Measurements from ENCODE around the gene TMEM95.
A peak's percentile ranks its signal among the peaks of the same experiment; 100 is the strongest.
"Not testable (repeated sequence)": the region's sequence is repeated elsewhere in the genome, so short reads cannot be mapped to it uniquely, and the experiment has no call there.

The TMEM95 gene

DNA sequence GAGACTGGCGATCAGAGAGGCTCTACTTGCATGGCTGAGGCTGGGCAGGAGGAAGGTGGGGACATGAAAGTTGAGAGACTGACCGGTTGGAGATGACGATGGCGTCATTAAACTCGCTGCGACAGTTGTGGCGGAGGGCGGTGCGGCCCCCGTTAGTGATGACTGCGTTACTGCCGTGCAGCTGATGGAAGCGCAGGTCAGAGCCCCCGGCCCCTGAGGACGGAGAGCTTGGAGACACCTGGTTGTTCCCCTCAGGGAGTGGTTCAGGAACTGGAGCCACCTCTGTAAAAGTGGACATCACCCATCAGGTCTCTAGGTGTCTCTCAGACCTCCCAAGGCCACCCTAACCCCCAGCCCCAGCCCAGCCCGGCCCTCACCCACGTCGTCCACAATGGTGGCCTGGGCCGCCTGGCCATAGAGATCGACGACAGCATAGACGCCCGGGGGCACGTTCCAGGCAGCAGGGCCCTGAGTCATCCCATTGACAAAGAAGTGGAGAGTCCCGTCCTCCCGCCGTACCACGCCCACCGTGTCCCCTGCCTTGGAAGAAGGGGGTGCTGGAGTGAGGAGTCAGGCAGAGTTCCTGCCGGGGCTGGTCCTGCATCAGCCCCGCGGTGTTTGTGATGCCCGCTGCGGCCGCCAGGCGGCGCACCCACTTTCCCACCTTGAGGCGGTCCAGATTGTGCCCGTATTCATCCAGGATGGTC, 31.1 kb upstream of the TMEM95 start:
- no peak for DNase-seq (ENCODE audit: low read depth)

- no peak for DNase-seq (ENCODE audit: low read depth)
Observed at GRCh38 chr17:7324438-7324779, 30.5 kb upstream of the TMEM95 start.

DNA sequence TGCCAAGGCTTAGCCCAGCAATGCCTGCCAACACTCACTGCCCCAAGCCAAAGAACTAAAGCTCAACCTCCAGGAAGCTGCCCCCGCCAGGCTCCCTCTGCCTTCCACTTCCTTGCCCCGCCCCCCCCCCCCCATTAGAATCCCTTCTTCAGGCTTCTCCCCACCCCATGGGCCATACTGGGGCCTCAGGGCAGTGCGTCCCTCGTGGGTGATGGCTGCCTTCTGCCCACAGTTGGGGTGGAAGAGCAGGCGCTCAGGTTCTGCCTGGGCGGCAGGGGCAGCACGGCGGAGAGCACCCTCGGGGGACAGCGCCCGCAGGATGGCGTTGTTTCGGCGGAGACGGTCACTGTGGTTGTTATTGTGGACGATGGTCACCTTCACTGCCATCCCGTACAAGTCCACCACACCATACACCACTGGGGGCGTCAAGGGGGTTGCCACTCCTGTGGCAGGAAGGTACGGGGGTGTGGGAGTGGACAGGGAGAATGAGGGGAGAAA, 29.9 kb upstream of the TMEM95 start:
- DNase-seq (ENCODE audit: low read depth) = no peak

GRCh38 chr17:7326186-7326585, 28.8 kb upstream of the TMEM95 start:
- DNase-seq (ENCODE audit: low read depth) = no peak

- no peak for DNase-seq (ENCODE audit: low read depth)
Observed at GRCh38 chr17:7327056-7327455, 27.9 kb upstream of the TMEM95 start.

DNA sequence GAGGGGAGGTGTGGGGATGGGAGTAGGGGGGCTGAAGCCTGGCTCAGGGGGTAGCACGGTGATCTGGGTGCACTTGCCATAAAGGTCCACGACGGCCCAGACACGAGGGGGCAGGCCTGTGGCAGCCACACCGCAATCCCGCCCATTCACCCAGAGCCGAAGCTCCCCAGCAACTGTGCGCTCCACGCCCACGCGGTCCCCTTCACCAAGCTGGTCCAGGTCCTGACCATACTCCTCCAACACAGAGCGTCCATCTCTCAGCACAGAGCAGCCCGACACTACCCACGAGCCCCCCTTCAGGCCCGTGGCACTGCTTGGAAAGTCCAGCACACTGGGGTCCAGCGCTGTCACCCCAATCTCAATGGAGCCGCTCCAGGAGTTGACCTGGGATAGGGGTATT, 27.5 kb upstream of the TMEM95 start:
- no peak for DNase-seq (ENCODE audit: low read depth)

DNA sequence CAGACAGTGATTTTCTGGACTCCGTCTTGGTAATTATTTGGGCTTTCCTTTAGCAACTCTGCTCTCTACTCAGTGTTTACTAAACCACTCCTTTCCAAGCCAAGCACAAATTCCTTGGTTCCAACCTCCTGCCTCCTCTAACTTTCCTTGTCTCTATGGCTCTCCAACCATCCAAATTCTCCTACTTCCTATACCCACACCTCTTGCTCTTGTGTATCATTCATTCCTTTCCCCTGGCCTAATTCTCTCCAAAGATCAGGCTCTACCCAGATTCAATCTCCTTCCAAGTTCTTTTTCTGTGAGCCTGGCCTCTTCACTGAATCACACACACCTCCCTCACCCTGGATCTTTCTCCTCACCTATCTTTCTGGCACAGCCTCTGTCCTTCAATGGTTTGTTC, 26.9 kb upstream of the TMEM95 start:
- DNase-seq (ENCODE audit: low read depth) = no peak

GRCh38 chr17:7328840-7329373, 26.0 kb upstream of the TMEM95 start, which contains the start of gene NEURL4:
NEURL4 (minus strand) TSS chr17:7329335; CDS start chr17:7329312, 23 bp downstream.
- no peak for DNase-seq (ENCODE audit: low read depth)

DNA sequence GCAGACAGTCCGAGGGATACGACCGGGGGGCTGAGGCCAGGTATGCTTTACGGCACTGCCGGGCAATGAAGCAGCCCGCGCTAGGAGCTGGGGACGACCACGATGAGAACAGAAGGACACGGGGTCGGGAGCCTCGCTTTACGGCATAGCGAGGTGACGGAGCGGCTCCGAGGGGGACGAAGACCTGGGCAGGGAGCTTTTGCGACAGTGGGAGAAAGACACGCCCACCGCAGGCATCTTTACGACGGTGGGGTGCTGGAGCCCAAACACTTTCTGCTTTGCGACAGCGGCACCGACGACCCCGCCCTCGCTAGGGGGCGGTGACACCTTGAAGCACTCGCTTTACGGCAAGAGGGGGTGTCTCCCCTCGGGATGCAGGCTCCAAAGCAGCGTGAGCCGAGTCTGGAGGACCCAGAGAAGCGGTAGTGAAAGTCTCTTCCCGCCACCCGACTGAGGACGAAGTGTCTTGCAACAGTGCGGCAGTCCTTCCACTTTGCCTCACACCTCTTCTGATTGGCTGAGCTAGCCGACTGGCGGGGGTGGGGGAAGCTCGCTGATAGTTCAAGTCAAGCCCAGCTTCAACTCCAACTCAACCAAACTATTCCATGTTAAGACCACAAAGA, 25.5 kb upstream of the TMEM95 start:
- DNase-seq (ENCODE audit: low read depth) = peak; percentile 96

- no peak for DNase-seq (ENCODE audit: low read depth)
Observed at GRCh38 chr17:7329997-7330637, 24.8 kb upstream of the TMEM95 start.

DNA sequence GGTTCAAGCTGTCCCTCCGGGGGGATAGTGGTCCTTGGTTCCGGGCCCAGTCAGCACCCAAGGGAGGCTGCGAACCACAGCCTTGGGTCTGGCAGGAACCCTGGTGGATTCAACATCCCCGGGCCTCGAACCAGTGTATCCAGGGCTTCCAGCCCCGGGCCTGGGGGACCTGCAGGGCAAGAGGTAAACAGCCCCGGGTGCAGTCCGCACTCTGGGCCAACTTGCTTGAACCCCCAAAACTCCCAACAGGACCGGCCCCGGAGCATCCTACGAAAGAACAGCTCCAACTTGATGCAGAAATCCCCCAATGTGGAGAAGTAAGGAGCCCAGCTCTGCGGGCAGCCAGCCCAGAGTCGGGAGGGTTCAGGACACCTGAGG, 24.3 kb upstream of the TMEM95 start:
- DNase-seq (ENCODE audit: low read depth) = no peak

DNA sequence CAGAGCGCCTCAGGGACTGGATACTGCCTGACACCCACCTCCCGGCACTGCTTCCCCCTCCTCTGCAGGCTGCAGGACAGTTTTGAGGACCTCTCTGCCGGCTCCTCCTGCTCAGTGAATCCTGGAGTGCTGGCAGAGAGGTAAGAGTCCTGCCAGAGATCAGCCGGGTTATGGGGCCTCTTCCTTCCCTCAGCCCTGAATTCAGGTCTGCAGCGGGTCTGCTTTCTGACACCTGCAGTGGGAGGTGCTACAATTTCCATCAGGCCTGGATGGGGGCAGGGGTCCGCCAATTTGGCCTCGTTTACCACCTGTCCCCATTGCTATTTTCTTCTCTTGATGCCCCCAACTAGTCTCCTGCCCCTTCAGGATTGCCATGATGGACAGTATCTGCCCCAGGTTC, 22.8 kb upstream of the TMEM95 start:
- DNase-seq (ENCODE audit: low read depth) = no peak

DNA sequence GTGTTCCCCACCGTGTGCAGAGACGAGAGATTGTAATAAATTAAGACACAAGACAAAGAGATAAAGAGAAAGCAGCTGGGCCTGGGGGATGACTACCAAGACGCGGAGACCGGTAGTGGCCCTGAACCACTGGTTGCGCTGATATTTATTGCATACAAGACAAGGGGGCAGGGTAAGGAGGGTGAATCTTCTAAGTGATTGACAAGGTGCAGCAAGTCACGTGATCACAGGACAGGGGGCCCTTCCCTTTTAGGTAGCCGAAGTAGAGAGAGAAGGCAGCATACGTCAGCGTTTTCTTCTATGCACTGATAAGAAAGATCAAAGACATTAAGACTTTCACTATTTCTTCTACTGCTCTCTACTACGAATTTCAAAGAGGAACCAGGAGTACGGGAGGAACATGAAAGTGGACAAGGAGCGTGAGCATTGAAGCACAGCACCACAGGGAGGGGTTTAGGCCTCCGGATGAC, 22.3 kb upstream of the TMEM95 start:
- DNase-seq (ENCODE audit: low read depth) = not testable (repeated sequence)

DNA sequence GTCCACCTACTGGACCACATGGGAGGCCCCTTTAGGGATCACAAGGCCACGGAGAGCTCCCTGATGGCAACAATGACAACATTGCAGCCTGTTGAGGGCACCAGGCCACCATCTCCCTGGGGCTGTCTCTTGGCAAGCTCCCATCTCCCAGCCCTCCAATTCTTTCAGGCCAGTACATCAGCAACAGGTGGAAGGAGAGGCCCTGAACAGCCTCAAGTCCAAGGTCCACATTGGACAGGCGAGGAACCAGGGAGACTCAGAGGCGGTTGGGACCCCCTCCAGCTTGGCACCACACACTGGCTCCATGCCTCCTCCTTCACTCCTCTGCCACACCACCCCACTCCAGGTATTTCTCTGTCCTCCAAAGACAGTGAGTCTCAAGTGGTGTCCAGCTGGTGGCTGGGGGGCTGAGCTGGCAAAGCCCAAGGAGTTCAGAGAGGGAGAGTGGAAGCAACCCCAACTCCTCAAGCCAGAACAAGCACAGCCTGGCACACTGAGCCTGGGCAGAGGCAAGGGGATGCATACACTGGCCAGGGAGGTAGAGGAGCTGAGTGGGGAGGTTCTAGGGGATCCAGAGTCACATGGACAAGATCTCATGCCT, 19.9 kb upstream of the TMEM95 start:
- no peak for DNase-seq (ENCODE audit: low read depth)

DNA sequence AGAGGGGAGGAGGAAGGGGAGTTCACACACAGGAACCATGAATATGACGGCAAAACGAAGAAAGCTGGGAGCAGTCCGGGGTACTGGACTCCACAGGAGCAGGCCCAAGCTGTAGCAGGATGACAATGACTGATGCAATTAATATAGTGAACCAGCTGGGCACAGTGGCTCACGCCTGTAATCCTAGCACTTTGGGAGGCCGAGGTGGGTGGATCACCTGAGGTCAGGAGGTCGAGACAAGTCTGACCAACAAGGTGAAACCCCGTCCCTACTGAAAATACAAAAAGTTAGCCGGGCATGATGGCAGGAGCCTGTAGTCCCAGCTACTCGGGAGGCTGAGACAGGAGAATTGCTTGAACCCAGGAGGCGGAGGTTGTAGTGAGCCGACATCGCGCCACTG, 19.2 kb upstream of the TMEM95 start:
- DNase-seq (ENCODE audit: low read depth) = not testable (repeated sequence)

DNA sequence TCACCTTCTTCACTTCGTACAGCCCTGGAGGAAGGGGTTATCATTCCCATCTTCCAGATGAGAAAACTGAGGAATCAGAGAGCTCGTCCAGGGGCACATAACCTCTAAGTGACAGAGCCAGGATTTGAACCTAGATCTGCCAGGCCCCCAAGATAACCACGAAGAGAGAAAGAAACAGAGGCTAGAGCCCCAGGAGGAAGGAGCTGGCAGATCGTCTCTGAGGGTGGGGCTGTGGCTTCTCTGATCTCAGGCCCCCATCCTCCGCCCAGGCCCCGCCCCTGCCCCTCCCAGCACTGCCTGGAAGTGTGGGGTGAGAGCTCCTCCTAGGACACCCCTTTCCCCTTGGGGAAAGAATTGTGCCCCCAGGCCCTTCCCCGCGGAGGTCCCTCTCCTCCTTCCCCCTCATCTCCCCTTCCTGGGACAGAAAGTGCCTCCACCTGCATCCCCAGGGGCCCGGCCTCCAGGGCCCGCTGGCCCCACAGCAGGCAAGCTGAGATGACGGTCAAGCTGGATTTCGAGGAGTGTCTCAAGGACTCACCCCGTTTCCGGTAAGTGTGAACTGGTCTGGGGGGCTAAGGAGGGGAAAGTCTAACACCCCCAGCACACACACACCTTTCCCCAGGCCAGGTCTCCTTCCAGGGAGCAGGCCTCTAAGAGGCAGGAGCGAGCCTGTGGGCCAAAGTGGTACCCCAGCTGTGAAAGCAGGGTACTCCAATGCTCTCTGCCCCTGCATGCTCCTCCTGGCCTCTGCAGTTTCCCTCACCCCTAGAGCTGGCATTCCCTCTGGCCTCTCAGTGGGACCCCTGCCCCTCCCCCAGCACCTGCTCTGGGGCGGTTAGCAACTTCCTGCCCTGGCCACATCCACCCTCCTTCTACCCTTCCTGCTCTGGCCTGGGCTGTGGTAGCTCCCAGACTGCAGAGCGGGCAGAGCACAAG, 18.4 kb upstream of the TMEM95 start, which contains the start of gene ACAP1:
Gene ACAP1 (plus strand): TSS at position 290 of the 936 bp plus-strand sequence. CDS start 206 bp downstream, at position 496.
- DNase-seq (ENCODE audit: low read depth) = no peak

DNA sequence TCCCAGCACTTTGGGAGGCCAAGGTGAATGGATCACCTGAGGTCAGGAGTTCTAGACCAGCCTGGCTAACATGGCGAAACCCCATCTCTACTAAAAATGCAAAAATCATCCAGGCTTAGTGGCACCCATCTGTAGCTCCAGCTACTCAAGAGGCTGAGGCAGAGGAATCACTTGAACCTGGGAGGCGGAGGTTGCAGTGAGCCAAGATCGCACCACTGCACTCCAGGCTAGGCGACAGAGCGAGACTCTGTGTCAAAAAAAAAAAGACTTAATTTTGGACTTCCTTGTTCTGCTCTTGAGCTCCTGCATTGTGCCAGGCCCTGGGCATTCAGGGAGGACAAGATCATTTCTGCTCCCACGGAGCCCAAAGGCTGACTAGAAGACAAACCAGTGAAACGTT, 17.4 kb upstream of the TMEM95 start:
- DNase-seq (ENCODE audit: low read depth) = not testable (repeated sequence)

GRCh38 chr17:7340179-7340578, 14.8 kb upstream of the TMEM95 start:
- DNase-seq (ENCODE audit: low read depth) = no peak

- DNase-seq (ENCODE audit: low read depth) = no peak
Observed at GRCh38 chr17:7341842-7342241, 13.1 kb upstream of the TMEM95 start.

GRCh38 chr17:7343250-7343649, 11.7 kb upstream of the TMEM95 start:
- no peak for DNase-seq (ENCODE audit: low read depth)
